Activated CD4-positive, alpha-beta T cell treated with anti-CD3 and anti-CD28 coated beads, Interleukin-2, amount 50 U/mL, for 1 hour (primary cell): ENCODE data around the gene OCA2.
"Not testable (repeated sequence)": the region's sequence is repeated elsewhere in the genome, so short reads cannot be mapped to it uniquely, and the experiment has no call there.

Experiments used
- DNase-seq: peaks from one replicate; pipeline ENCODE4 v3.0.0-alpha.2; 2020

Gene OCA2

GRCh38 chr15:28020644-28021043 lies 78.5 kb downstream of the OCA2 start:
- no peak for DNase-seq

GRCh38 chr15:28019594-28020309 lies 79.4 kb downstream of the OCA2 start:
- DNase-seq = no peak

- DNase-seq = no peak
Measured at GRCh38 chr15:28018291-28019044, 80.6 kb downstream of the OCA2 start.

- DNase-seq = no peak
Measured at GRCh38 chr15:28017423-28017924, 81.6 kb downstream of the OCA2 start.

- DNase-seq = no peak
Measured at GRCh38 chr15:28015855-28016254, 83.3 kb downstream of the OCA2 start.

- DNase-seq = no peak
Measured at GRCh38 chr15:28014623-28015200, 84.4 kb downstream of the OCA2 start.

GRCh38 chr15:28013976-28014375 lies 85.1 kb downstream of the OCA2 start:
- no peak for DNase-seq

GRCh38 chr15:28013480-28013879 lies 85.6 kb downstream of the OCA2 start:
- no peak for DNase-seq

- DNase-seq = no peak
Measured at GRCh38 chr15:28012231-28012630, 86.9 kb downstream of the OCA2 start.

GRCh38 chr15:28008175-28008574 lies 90.9 kb downstream of the OCA2 start:
- DNase-seq = not testable (repeated sequence)

- no peak for DNase-seq
Measured at GRCh38 chr15:28006116-28006905, 92.8 kb downstream of the OCA2 start.

- no peak for DNase-seq
Measured at GRCh38 chr15:28005004-28005527, 94.0 kb downstream of the OCA2 start.

- DNase-seq = no peak
Measured at GRCh38 chr15:28004143-28005003, 94.7 kb downstream of the OCA2 start.

GRCh38 chr15:28003302-28004037 lies 95.6 kb downstream of the OCA2 start:
- no peak for DNase-seq

- no peak for DNase-seq
Measured at GRCh38 chr15:28002867-28003266, 96.2 kb downstream of the OCA2 start.

- DNase-seq = no peak
Measured at GRCh38 chr15:28002136-28002861, 96.8 kb downstream of the OCA2 start.

- no peak for DNase-seq
Measured at GRCh38 chr15:28001641-28002040, 97.5 kb downstream of the OCA2 start.

GRCh38 chr15:27993996-27994780 lies 104.9 kb downstream of the OCA2 start:
- DNase-seq = no peak

GRCh38 chr15:27993544-27993943 lies 105.6 kb downstream of the OCA2 start:
- no peak for DNase-seq
